ENCODE data around the gene RAB3B.
A peak's percentile ranks its signal among the peaks of the same experiment; 100 is the strongest.

RAB3B gene

DNA sequence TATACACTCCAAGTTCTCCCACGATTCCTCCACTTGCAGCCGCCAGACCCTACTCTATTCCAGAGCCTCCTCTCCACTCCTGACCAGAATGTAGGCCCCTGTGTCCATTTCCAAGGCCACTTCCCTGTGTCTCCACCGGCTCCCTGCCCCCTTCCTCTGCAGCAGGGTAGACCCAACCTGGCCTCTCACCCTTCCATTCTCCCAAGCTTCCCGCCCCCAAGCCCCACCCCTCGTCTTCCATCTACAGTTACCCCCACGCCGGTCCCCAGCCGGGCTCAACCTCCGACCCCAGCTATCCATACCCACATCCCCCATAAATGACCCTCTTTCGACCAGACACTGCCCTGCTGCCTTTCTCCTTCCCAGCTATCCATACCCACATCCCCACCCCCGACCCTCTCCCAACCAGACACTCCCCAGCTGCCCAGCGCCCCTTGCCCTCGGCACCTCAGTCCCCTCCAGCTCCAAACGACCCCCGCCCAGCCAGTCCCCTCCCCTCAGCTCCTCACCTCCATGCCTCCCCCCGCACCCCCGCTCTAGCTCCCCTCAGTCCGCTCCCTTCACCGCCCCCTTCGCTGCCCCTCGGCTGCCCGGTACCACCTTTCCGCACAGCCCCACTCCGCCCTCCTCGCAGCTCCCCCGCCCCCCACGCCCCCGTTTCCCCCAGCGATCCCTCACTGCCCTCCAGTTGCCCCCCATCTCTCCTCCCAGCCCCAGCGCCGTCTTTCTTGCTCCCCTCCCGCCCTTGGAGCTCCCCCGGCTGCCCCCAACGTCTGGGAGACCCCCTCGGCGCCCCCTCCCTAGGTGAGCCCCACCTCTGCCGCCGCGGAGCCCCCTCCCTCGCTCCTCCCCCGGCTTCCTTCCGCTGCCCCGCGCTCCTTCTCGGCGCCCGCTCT, 670 bp downstream of the RAB3B start:
- Histone ChIP-seq H3K27ac (ENCODE audit: low read depth, low read length, severe bottlenecking) (no peak overlapping the region), H3K9me3 (ENCODE audit: control insufficient read depth, low read length) (no peaks in the 10 kb centered on the region), H3K4me3 (ENCODE audit: extremely low read depth, insufficient read depth, low read length, poor library complexity, severe bottlenecking) (peak overlapping the region; percentile 71), H3K36me3 (ENCODE audit: control insufficient read depth, insufficient read depth, low read length) (no peaks in the 10 kb centered on the region), H3K4me1 (ENCODE audit: control insufficient read depth, insufficient read depth, low read length, poor library complexity, severe bottlenecking) (no peaks in the 10 kb centered on the region)
- 11 to 18% methylated on average over 7 to 25 of the region's 47 CpGs for WGBS, 2 experiments (ENCODE audit: insufficient coverage in 2 of 2)

DNA sequence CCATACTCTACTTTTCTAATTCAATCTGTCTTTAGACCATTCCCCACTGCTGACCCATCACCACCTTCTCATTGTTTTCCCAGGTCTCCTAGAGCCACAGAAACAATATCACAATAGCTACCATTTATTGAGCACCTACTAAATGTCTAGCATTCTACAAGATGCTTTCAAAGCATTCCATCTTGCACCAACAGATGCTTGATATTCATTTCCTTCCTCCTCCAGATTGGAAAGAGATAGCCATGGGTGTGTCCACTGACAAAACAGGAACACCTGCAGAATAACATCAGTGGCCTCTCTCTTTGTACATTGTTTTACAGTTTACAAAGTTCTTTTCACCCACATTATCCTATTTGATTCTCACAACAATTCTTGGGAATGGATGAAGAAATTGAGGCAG, 2.2 kb downstream of the RAB3B start:
- Histone ChIP-seq H3K4me1 (ENCODE audit: control insufficient read depth, insufficient read depth, low read length, poor library complexity, severe bottlenecking) (no peaks in the 10 kb centered on the region), H3K4me3 (ENCODE audit: extremely low read depth, insufficient read depth, low read length, poor library complexity, severe bottlenecking) (no peak overlapping the region), H3K9me3 (ENCODE audit: control insufficient read depth, low read length) (no peaks in the 10 kb centered on the region), H3K36me3 (ENCODE audit: control insufficient read depth, insufficient read depth, low read length) (no peaks in the 10 kb centered on the region), H3K27ac (ENCODE audit: low read depth, low read length, severe bottlenecking) (no peak overlapping the region)

DNA sequence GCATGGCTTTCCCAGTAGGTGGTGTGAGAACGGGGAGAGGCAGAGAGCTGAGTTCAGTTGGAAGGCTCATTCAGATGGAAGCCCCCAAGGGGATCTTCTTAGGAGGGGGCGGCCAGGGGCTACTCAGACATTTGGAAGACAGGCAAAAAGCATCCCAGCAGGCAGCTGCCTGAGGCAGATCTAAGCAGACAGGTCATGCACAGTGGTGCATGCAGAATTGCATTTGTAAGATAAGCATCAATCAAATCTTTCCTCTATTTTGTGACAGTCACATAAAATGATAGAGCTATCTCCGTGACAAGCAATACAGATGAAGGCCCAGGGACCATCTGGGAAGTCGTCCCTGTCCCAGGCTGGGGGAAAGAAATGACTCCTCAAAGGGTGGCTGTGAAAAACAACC, 3.8 kb downstream of the RAB3B start:
- Histone ChIP-seq H3K36me3 (ENCODE audit: control insufficient read depth, insufficient read depth, low read length) (peaks cover 3% of the 10 kb centered on the region), H3K9me3 (ENCODE audit: control insufficient read depth, low read length) (no peaks in the 10 kb centered on the region), H3K4me3 (ENCODE audit: extremely low read depth, insufficient read depth, low read length, poor library complexity, severe bottlenecking) (no peak overlapping the region), H3K27ac (ENCODE audit: low read depth, low read length, severe bottlenecking) (no peak overlapping the region), H3K4me1 (ENCODE audit: control insufficient read depth, insufficient read depth, low read length, poor library complexity, severe bottlenecking) (no peaks in the 10 kb centered on the region)
- WGBS, 2 experiments (ENCODE audit: insufficient coverage in 2 of 2), result 76 to 85% methylated on average over 3 to 4 of the region's 4 CpGs

DNA sequence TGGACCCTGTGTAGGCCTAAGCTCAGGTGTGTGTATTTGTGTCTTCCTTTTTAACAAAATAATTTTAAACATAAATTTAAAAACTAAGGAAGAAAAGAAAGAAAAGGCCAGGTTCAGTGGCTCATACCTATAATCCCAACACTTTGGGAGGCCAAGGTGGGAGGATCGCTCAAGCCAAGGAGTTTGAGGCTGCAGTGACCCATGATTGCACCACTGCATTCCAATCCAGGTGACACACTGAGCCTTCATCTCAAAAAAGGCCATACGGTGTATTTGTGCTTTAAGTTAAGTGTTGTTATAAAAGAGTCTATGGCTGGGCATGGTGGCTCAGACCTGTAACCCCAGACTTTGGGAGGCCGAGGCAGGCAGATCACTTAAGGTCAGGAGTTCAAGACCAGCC, 8.3 kb downstream of the RAB3B start:
- peaks cover 5% of the 10 kb centered on the region for H3K4me1 ChIP-seq (ENCODE audit: control insufficient read depth, insufficient read depth, low read length, poor library complexity, severe bottlenecking)
- H3K9me3 ChIP-seq (ENCODE audit: control insufficient read depth, low read length), result no peaks in the 10 kb centered on the region
- peaks cover 3% of the 10 kb centered on the region for H3K36me3 ChIP-seq (ENCODE audit: control insufficient read depth, insufficient read depth, low read length)
- no peak overlapping the region for H3K27ac ChIP-seq (ENCODE audit: low read depth, low read length, severe bottlenecking)
- 83% methylated on average over 2 of the region's 3 CpGs; no CpG with 5 or more reads in 1 of the 2 experiments for WGBS, 2 experiments (ENCODE audit: insufficient coverage in 2 of 2)
- no peak overlapping the region for H3K4me3 ChIP-seq (ENCODE audit: extremely low read depth, insufficient read depth, low read length, poor library complexity, severe bottlenecking)

GRCh38 chr1:51981555-51981954, 8.9 kb downstream of the RAB3B start:
- peaks cover 5% of the 10 kb centered on the region for H3K4me1 ChIP-seq (ENCODE audit: control insufficient read depth, insufficient read depth, low read length, poor library complexity, severe bottlenecking)
- H3K9me3 ChIP-seq (ENCODE audit: control insufficient read depth, low read length), result no peaks in the 10 kb centered on the region
- no peak overlapping the region for H3K4me3 ChIP-seq (ENCODE audit: extremely low read depth, insufficient read depth, low read length, poor library complexity, severe bottlenecking)
- no CpG with 5 or more reads among the region's 1 CpG for WGBS, 2 experiments (ENCODE audit: insufficient coverage in 2 of 2)
- no peak overlapping the region for H3K27ac ChIP-seq (ENCODE audit: low read depth, low read length, severe bottlenecking)
- H3K36me3 ChIP-seq (ENCODE audit: control insufficient read depth, insufficient read depth, low read length), result peaks cover 6% of the 10 kb centered on the region

DNA sequence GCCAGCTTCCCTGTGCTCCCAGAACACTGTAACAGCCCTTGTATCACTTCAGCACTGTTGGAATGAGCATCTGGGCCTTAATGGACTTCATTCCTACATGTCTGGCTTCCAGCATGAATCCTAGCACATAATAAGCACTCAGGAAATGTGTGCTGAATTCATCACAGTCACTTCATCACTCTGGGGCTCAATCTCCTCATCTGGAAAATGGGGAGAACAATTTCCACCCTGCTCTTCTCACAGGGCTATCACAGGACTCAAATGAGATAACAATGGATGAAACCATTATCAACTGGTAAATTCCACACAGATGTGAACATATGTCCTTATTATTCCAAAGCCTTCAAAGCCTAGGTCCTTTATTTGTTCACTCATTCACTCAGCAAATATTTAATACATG, 12.4 kb downstream of the RAB3B start:
- H3K4me1 ChIP-seq (ENCODE audit: control insufficient read depth, insufficient read depth, low read length, poor library complexity, severe bottlenecking), result peaks cover 19% of the 10 kb centered on the region
- H3K27ac ChIP-seq (ENCODE audit: low read depth, low read length, severe bottlenecking), result no peak overlapping the region
- peaks cover 14% of the 10 kb centered on the region for H3K36me3 ChIP-seq (ENCODE audit: control insufficient read depth, insufficient read depth, low read length)
- no peak overlapping the region for H3K4me3 ChIP-seq (ENCODE audit: extremely low read depth, insufficient read depth, low read length, poor library complexity, severe bottlenecking)
- no peaks in the 10 kb centered on the region for H3K9me3 ChIP-seq (ENCODE audit: control insufficient read depth, low read length)

DNA sequence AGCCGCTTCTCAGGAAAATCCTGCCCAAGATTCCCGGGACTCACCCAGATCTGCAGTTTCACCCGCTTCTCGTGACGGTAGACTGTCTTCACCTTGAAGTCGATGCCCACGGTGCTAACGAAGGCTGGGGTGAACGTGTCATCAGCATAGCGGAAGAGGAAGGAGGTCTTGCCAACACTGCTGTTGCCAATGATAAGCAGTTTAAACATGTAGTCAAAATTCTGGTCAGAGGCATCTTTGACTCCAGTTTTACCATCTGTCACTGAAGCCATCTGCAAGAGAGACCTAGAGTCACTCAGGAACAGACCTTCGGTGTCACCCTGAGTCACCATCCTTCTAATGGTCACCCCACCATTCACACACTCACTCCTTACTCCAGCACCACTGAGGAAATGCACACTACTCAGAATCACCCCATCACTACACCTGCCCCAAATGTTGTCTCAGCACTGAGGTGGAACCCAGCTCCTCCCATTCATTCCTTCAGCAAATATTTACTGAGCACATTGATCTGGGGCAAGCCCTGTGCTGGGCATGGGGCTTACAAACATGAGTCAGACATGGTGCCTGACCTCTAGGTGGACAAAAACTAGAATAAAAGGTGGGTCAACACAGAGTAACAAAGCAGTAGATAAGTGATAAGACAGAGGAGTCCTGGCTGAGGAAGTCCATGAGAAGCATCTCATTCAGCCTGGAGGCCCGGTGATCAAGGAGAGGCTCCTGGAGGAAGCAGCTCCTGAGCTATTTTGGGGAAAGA, 13.5 kb downstream of the RAB3B start:
- 95 to 96% methylated on average over 11 of the region's 12 CpGs for WGBS, 2 experiments (ENCODE audit: insufficient coverage in 2 of 2)

GRCh38 chr1:51973587-51974474, 16.7 kb downstream of the RAB3B start:
- H3K4me3 ChIP-seq (ENCODE audit: extremely low read depth, insufficient read depth, low read length, poor library complexity, severe bottlenecking), result no peak overlapping the region

More for the DNA sequence above, 13.5 kb downstream of the RAB3B start:
- H3K27ac ChIP-seq (ENCODE audit: low read depth, low read length, severe bottlenecking), result no peak overlapping the region
- peaks cover 19% of the 10 kb centered on the region for H3K4me1 ChIP-seq (ENCODE audit: control insufficient read depth, insufficient read depth, low read length, poor library complexity, severe bottlenecking)
- no peaks in the 10 kb centered on the region for H3K9me3 ChIP-seq (ENCODE audit: control insufficient read depth, low read length)
- no peak overlapping the region for H3K4me3 ChIP-seq (ENCODE audit: extremely low read depth, insufficient read depth, low read length, poor library complexity, severe bottlenecking)
- H3K36me3 ChIP-seq (ENCODE audit: control insufficient read depth, insufficient read depth, low read length), result peaks cover 11% of the 10 kb centered on the region

DNA sequence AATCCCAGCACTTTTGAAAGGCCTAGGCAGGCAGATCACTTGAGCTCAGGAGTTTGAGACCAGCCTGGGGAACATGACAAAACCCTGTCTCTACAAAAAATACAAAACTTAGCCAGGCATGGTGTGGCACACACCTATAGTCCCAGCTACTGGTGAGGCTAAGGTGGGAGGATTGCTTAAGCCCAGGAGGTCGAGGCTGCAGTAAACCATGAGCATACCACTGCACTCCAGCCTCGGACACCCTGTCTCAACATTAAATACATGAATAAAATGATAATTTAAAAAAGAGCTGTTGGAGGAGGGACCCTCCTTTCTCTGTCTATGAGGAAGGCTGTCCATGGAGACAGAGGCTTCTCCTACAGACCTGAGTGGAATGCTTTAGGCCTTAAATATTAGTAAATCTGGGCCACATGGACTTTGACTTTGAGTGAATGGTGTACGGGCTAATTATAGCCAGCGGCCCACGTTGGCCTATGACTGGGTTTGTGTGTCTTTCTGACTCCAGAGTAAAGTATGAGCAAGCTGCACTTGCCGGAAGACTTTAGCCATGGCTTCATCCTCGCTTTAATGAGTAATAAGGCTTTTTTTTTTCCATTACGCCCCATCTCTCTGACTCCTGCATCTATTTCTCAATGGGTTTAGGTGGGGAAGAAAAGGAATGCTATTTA, 21.3 kb downstream of the RAB3B start:
- peaks cover 23% of the 10 kb centered on the region for H3K36me3 ChIP-seq (ENCODE audit: control insufficient read depth, insufficient read depth, low read length)
- H3K9me3 ChIP-seq (ENCODE audit: control insufficient read depth, low read length), result no peaks in the 10 kb centered on the region
- 82 to 100% methylated on average over 1 to 3 of the region's 8 CpGs for WGBS, 2 experiments (ENCODE audit: insufficient coverage in 2 of 2)
- H3K27ac ChIP-seq (ENCODE audit: low read depth, low read length, severe bottlenecking), result no peak overlapping the region
- no peak overlapping the region for H3K4me3 ChIP-seq (ENCODE audit: extremely low read depth, insufficient read depth, low read length, poor library complexity, severe bottlenecking)
- H3K4me1 ChIP-seq (ENCODE audit: control insufficient read depth, insufficient read depth, low read length, poor library complexity, severe bottlenecking), result peaks cover 21% of the 10 kb centered on the region

More at GRCh38 chr1:51973587-51974474, 16.7 kb downstream of the RAB3B start:
- H3K36me3 ChIP-seq (ENCODE audit: control insufficient read depth, insufficient read depth, low read length), result peaks cover 19% of the 10 kb centered on the region
- WGBS, 2 experiments (ENCODE audit: insufficient coverage in 2 of 2), result 100% methylated on average over 1 of the region's 1 CpG
- H3K9me3 ChIP-seq (ENCODE audit: control insufficient read depth, low read length), result no peaks in the 10 kb centered on the region
- H3K4me1 ChIP-seq (ENCODE audit: control insufficient read depth, insufficient read depth, low read length, poor library complexity, severe bottlenecking), result peaks cover 29% of the 10 kb centered on the region
- no peak overlapping the region for H3K27ac ChIP-seq (ENCODE audit: low read depth, low read length, severe bottlenecking)

DNA sequence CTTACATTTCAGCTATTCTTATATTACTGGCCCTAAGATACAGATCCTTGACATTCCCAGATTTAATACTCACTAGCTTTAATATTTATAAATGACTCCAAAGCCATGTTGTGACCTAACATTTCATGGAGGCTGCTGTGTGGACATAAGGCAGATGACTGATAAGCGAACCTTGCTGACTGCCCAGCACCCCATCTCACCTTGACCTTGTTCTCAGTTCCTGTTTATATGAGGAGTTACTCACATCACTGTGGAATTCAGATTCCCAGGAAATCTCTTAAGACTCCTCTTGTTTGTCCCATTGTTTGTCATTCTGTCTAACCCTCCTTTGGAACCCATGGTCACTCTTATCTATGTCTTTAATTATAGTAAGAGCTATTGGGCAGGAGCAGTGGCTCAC, 21.9 kb downstream of the RAB3B start:
- peaks cover 16% of the 10 kb centered on the region for H3K4me1 ChIP-seq (ENCODE audit: control insufficient read depth, insufficient read depth, low read length, poor library complexity, severe bottlenecking)
- no peak overlapping the region for H3K4me3 ChIP-seq (ENCODE audit: extremely low read depth, insufficient read depth, low read length, poor library complexity, severe bottlenecking)
- peaks cover 23% of the 10 kb centered on the region for H3K36me3 ChIP-seq (ENCODE audit: control insufficient read depth, insufficient read depth, low read length)
- no peaks in the 10 kb centered on the region for H3K9me3 ChIP-seq (ENCODE audit: control insufficient read depth, low read length)
- WGBS, 2 experiments (ENCODE audit: insufficient coverage in 2 of 2), result 100% methylated on average over 1 of the region's 1 CpG; no CpG with 5 or more reads in 1 of the 2 experiments
- no peak overlapping the region for H3K27ac ChIP-seq (ENCODE audit: low read depth, low read length, severe bottlenecking)
